ENCODE measurements around the gene KRTAP12-1.

The KRTAP12-1 gene

GRCh38 chr21:44724196-44724595 lies 42.2 kb upstream of the KRTAP12-1 start:
- TF ChIP-seq POLR2AphosphoS5 (IDR thresholded peaks at IDR 0.05; ENCODE audit: low read depth, low read length) (no peak), TAF1 (IDR thresholded peaks at IDR 0.05; ENCODE audit: borderline replicate concordance, insufficient read depth, low read length) (no peak), FOXP2 (optimal IDR thresholded peaks at IDR 0.05; ENCODE audit: borderline replicate concordance, extremely low read depth, extremely low read length, insufficient read depth) (no peak)

GRCh38 chr21:44723177-44724131 lies 41.5 kb upstream of the KRTAP12-1 start:
- TF ChIP-seq TAF1 (IDR thresholded peaks at IDR 0.05; ENCODE audit: borderline replicate concordance, insufficient read depth, low read length) (no peak), SIN3A (IDR thresholded peaks at IDR 0.05; ENCODE audit: borderline replicate concordance, insufficient read depth, low read length) (no peak), POLR2AphosphoS5 (IDR thresholded peaks at IDR 0.05; ENCODE audit: low read depth, low read length) (no peak), FOXP2 (optimal IDR thresholded peaks at IDR 0.05; ENCODE audit: borderline replicate concordance, extremely low read depth, extremely low read length, insufficient read depth) (no peak), REST (IDR thresholded peaks at IDR 0.05; ENCODE audit: insufficient read depth in 1 of 2, low read depth in 2 of 2, low read length in 2 of 2) (no peak)

- TF ChIP-seq REST (IDR thresholded peaks at IDR 0.05; ENCODE audit: insufficient read depth in 1 of 2, low read depth in 2 of 2, low read length in 2 of 2) (no peak), SIN3A (IDR thresholded peaks at IDR 0.05; ENCODE audit: borderline replicate concordance, insufficient read depth, low read length) (no peak), TAF1 (IDR thresholded peaks at IDR 0.05; ENCODE audit: borderline replicate concordance, insufficient read depth, low read length) (no peak), FOXP2 (optimal IDR thresholded peaks at IDR 0.05; ENCODE audit: borderline replicate concordance, extremely low read depth, extremely low read length, insufficient read depth) (no peak), POLR2AphosphoS5 (IDR thresholded peaks at IDR 0.05; ENCODE audit: low read depth, low read length) (no peak)
Observed at GRCh38 chr21:44722731-44723130, 40.8 kb upstream of the KRTAP12-1 start.

- TF ChIP-seq TAF1 (IDR thresholded peaks at IDR 0.05; ENCODE audit: borderline replicate concordance, insufficient read depth, low read length) (no peak), POLR2AphosphoS5 (IDR thresholded peaks at IDR 0.05; ENCODE audit: low read depth, low read length) (no peak), REST (IDR thresholded peaks at IDR 0.05; ENCODE audit: insufficient read depth in 1 of 2, low read depth in 2 of 2, low read length in 2 of 2) (no peak), FOXP2 (optimal IDR thresholded peaks at IDR 0.05; ENCODE audit: borderline replicate concordance, extremely low read depth, extremely low read length, insufficient read depth) (no peak), SIN3A (IDR thresholded peaks at IDR 0.05; ENCODE audit: borderline replicate concordance, insufficient read depth, low read length) (no peak)
Observed at GRCh38 chr21:44720170-44720569, 38.2 kb upstream of the KRTAP12-1 start.

- no peak for TF ChIP-seq FOXP2 (optimal IDR thresholded peaks at IDR 0.05; ENCODE audit: borderline replicate concordance, extremely low read depth, extremely low read length, insufficient read depth)
- TF ChIP-seq TAF1 (IDR thresholded peaks at IDR 0.05; ENCODE audit: borderline replicate concordance, insufficient read depth, low read length), result no peak
- TF ChIP-seq POLR2AphosphoS5 (IDR thresholded peaks at IDR 0.05; ENCODE audit: low read depth, low read length), result no peak
- TF ChIP-seq SIN3A (IDR thresholded peaks at IDR 0.05; ENCODE audit: borderline replicate concordance, insufficient read depth, low read length), result no peak
- no peak for TF ChIP-seq REST (IDR thresholded peaks at IDR 0.05; ENCODE audit: insufficient read depth in 1 of 2, low read depth in 2 of 2, low read length in 2 of 2)
Observed at GRCh38 chr21:44718571-44718970, 36.6 kb upstream of the KRTAP12-1 start.

Data from PFSK-1 (cell line).